GM12872 (cell line): ENCODE results near the gene VAMP8.

Source experiments
- CTCF ChIP-seq: IDR thresholded peaks from 3 replicates; pipeline ENCODE4 v1.5.1; 2011; ENCODE audit warnings: low read depth, mild to moderate bottlenecking, low read length, moderate library complexity; ENCODE audit not compliant: insufficient read depth

VAMP8 gene

GRCh38 chr2:85594715-85595300, 17.4 kb downstream of the VAMP8 start:
- no peak for TF ChIP-seq CTCF

DNA sequence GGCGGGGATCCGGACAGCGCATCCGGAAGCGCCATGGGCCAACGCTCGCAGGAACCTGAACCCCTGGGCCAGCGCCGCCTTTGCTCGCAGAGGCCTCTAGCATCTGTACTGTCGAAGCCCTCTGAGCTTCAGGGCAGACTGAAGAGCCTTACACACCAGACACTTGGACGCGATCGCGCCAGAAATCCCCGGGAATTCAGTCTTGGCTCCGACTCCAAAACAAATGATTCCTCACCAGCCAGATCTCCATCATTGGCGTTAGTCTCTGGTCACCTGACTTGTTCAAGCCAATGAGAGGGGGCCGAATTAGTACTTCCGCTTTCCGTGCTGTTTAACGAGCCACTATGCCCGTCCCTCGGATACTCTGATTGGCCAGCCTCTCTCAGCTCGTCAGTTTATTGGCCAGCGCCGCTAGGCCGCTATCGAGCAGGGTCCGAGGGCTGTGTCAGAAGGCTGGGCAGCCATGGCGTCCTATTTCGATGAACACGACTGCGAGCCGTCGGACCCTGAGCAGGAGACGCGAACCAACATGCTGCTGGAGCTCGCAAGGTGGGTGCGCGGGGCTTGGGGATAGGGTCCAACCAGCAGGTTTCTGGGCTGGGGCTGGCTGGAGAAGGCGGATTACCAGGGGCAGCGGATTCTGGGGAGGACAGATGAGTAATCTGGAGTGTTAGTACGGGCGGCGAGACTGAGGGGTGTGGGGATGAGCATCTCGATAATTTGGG, 18.1 kb downstream of the VAMP8 start, which contains the start of gene RNF181:
Gene RNF181, plus strand, starts transcription at position 445 of the 725 bp plus-strand sequence. Its CDS starts 19 bp downstream, at position 464.
- TF ChIP-seq CTCF = no peak

- no peak for TF ChIP-seq CTCF
These were observed 18.6 kb downstream of the VAMP8 start for GRCh38 chr2:85596026-85596333.

DNA sequence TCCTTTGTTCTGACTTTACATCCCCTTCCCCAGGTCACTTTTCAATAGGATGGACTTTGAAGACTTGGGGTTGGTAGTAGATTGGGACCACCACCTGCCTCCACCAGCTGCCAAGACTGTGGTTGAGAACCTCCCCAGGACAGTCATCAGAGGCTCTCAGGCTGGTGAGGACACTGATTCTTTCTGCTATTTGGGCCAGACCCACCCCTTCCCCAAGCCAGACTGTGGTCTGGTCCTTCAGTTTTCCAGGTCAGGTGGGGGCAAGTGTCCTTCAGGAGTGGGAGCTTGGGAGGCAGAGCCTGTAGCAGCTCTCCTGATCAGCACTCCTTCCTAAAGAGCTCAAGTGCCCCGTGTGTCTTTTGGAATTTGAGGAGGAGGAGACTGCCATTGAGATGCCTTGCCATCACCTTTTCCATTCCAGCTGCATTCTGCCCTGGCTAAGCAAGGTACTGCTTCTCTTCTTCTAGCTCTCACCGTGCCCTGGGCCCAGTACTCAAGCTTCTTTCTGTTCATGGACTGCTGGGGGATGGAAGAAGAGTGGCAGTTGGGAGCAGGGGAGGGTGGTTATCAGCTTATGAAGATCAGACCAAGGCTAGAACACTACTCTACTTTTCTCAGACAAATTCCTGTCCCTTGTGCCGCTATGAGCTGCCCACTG, 19.2 kb downstream of the VAMP8 start:
- TF ChIP-seq CTCF = no peak

DNA sequence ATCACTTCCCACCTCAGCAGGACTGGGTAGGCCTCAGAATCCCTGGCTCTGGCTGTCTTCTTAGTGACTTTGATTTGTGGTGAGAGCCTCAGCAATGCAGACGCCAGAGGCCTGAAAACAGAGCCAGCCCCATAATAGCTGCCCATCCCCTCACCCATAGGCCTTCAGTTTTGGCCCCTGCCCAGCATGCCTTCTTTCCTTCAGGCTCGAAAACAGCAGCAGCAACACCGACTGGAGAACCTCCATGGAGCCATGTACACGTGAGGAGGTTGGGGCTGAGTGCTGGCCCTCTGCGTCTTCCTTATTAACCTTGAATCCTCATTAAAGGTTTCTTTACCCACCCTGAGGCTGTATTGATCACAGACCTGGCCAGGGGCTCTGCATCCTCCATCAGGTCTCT, 19.9 kb downstream of the VAMP8 start:
- TF ChIP-seq CTCF = no peak

DNA sequence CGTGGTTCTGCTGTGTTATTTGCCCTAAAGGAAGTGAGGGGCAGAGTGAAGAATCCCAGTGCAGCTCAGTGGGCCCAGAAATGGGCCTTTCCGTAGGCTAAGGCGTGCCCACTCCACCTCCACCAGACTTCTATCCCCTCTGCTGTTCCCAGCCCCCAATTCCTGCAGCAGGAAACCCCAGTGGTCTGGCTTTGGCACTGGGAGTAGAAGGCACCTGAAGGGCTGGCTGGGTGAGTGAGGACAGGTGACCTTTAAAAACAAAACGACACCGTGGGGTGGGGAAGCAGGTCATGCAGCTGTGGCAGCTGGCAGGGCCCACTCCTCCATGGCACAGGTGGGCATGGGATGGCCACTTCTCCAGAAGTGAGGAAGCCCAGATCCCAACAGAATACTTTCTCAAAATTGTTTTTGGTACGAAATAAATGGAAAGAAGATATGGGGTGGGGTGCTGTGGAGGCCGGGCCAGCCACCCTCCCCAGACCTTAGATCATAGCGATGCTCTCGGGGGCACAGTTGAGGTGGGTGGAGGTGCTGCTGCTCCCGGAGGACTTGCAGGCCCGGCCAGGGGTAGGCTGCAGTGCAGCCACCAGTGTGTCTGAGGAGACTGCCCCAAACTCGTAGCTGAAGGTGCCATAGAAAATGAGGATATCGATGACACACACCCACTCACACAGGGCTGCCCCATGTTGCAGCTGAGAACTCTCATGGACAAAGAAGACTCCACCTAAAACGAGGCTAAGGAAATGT, 21.4 kb downstream of the VAMP8 start:
- no peak for TF ChIP-seq CTCF
